Measurements from ENCODE around the gene RIMKLA.

Gene RIMKLA

GRCh38 chr1:42350086-42350485 lies 30.5 kb upstream of the RIMKLA start:
- Mint-ChIP-seq H3K4me1 (peaks cover 14% of the 10 kb centered on the region), H3K9me3 (no peaks in the 10 kb centered on the region), H3K4me3 (no peak overlapping the region), H3K27me3 (ENCODE audit: low read depth) (peaks cover 4% of the 10 kb centered on the region), H3K36me3 (ENCODE audit: low read depth) (no peaks in the 10 kb centered on the region), H3K27ac (peak overlapping the region in 1 of 3 experiments; percentile 26)
- TF ChIP-seq CTCF (IDR thresholded peaks at IDR 0.05; ENCODE audit: unreplicated experiment in 3 of 3), result no peak

- peaks cover 9% of the 10 kb centered on the region for H3K27me3 Mint-ChIP-seq (ENCODE audit: low read depth)
- H3K36me3 Mint-ChIP-seq (ENCODE audit: low read depth), result no peaks in the 10 kb centered on the region
Measured at GRCh38 chr1:42358791-42359190, 21.8 kb upstream of the RIMKLA start.

GRCh38 chr1:42359466-42359865 lies 21.1 kb upstream of the RIMKLA start:
- no peaks in the 10 kb centered on the region for H3K9me3 Mint-ChIP-seq
- no peak overlapping the region for H3K27ac Mint-ChIP-seq
- peaks cover 5% of the 10 kb centered on the region for H3K27me3 Mint-ChIP-seq (ENCODE audit: low read depth)

More at GRCh38 chr1:42358791-42359190, 21.8 kb upstream of the RIMKLA start:
- Mint-ChIP-seq H3K27ac (no peak overlapping the region), H3K4me1 (peaks cover 5% of the 10 kb centered on the region), H3K9me3 (no peaks in the 10 kb centered on the region), H3K4me3 (no peak overlapping the region)
- no peak for TF ChIP-seq CTCF (IDR thresholded peaks at IDR 0.05; ENCODE audit: unreplicated experiment in 3 of 3)

GRCh38 chr1:42364089-42364488 lies 16.5 kb upstream of the RIMKLA start:
- Mint-ChIP-seq H3K27ac (no peak overlapping the region), H3K9me3 (no peaks in the 10 kb centered on the region), H3K27me3 (ENCODE audit: low read depth) (peaks cover 5% of the 10 kb centered on the region), H3K4me3 (no peak overlapping the region), H3K4me1 (no peaks in the 10 kb centered on the region), H3K36me3 (ENCODE audit: low read depth) (no peaks in the 10 kb centered on the region)
- TF ChIP-seq CTCF (IDR thresholded peaks at IDR 0.05; ENCODE audit: unreplicated experiment in 3 of 3), result no peak

More at GRCh38 chr1:42359466-42359865, 21.1 kb upstream of the RIMKLA start:
- H3K36me3 Mint-ChIP-seq (ENCODE audit: low read depth), result no peaks in the 10 kb centered on the region
- H3K4me1 Mint-ChIP-seq, result peaks cover 5% of the 10 kb centered on the region
- no peak for TF ChIP-seq CTCF (IDR thresholded peaks at IDR 0.05; ENCODE audit: unreplicated experiment in 3 of 3)
- no peak overlapping the region for H3K4me3 Mint-ChIP-seq

GRCh38 chr1:42364542-42364941 lies 16.1 kb upstream of the RIMKLA start:
- no peak overlapping the region for H3K4me3 Mint-ChIP-seq
- H3K27ac Mint-ChIP-seq, result no peak overlapping the region
- TF ChIP-seq CTCF (IDR thresholded peaks at IDR 0.05; ENCODE audit: unreplicated experiment in 3 of 3), result no peak
- H3K27me3 Mint-ChIP-seq (ENCODE audit: low read depth), result peaks cover 5% of the 10 kb centered on the region
- no peaks in the 10 kb centered on the region for H3K9me3 Mint-ChIP-seq
- H3K4me1 Mint-ChIP-seq, result no peaks in the 10 kb centered on the region
- no peaks in the 10 kb centered on the region for H3K36me3 Mint-ChIP-seq (ENCODE audit: low read depth)

GRCh38 chr1:42365118-42365517 lies 15.5 kb upstream of the RIMKLA start:
- Mint-ChIP-seq H3K9me3 (no peaks in the 10 kb centered on the region), H3K36me3 (ENCODE audit: low read depth) (no peaks in the 10 kb centered on the region), H3K27ac (no peak overlapping the region), H3K4me3 (no peak overlapping the region), H3K27me3 (ENCODE audit: low read depth) (peaks cover 2% of the 10 kb centered on the region), H3K4me1 (no peaks in the 10 kb centered on the region)
- TF ChIP-seq CTCF (IDR thresholded peaks at IDR 0.05; ENCODE audit: unreplicated experiment in 3 of 3), result no peak

Data from nephron (organoid).